ENCODE measurements around the gene SMIM43. TPM values are rescaled to one million over a fixed set of nuclear protein-coding genes. Genes with fewer than 3 reads are reported as not detected.

The SMIM43 gene
- polyA plus RNA-seq, 1 of the 3 experiments (the other 2 are of a cell fraction): 37.2 TPM

DNA sequence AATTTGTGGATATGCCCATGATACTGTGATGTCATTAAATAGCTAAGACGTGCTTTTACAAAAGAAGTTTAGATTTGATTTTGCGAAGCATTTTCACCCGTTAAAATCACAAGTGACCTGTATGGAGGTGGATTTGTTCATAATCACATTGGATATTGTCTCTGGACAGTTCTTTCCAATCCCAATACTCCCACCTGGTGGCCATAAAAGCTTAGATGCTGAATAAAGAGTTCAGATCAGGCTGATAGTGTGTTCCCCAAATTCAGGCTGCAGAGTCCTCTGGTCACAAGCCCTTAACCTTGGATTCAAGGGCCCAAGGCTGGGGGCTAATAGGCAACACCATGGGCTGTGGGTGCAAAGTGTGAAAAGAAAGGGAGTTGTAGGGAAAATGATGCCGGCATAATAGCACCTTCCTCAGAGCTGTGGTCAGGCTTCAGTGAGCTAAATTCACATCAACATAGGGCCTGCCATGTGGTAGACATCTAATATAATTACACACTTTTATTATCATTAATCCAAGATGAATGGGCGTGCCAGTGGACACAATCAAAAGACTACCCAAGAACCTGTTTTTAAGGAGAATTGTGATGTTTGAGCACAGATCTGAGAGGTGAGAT, 28.1 kb downstream of the SMIM43 start:
- CTCF ChIA-PET: interaction anchor here (0.6 to 2.2 kb wide), 22 partner anchors 9 to 544 kb away, joined by 3 to 22 read pairs (median 4); no protein-coding TSS in a partner anchor
- H3K79me2 ChIP-seq (ENCODE audit: insufficient read depth): no peaks in the 10 kb centered on the region
- no peaks in the 10 kb centered on the region for H3K36me3 ChIP-seq (replicated peaks in 1 of 2; ENCODE audit: control insufficient read depth in 1 of 2, insufficient read depth in 2 of 2, low read length in 1 of 2)
- DNase-seq: peak; percentile 45
- H3K9ac ChIP-seq: no peak overlapping the region
- H3K9me2 ChIP-seq: no peaks in the 10 kb centered on the region
- no peaks in the 10 kb centered on the region for H3F3A ChIP-seq (replicated peaks; ENCODE audit: insufficient read depth)
- H3K4me3 ChIP-seq (ENCODE audit: low read depth in 2 of 2, low read length in 1 of 2): no peak overlapping the region
- H3K9me3 ChIP-seq: no peaks in the 10 kb centered on the region
- H4K20me1 ChIP-seq (ENCODE audit: insufficient read depth): no peaks in the 10 kb centered on the region
- POLR2A ChIA-PET: no interaction called here
- H3K4me1 ChIP-seq (ENCODE audit: control insufficient read depth in 1 of 2, insufficient read depth in 2 of 2, low read depth in 1 of 2, low read length in 1 of 2): peaks cover 0 to 2% of the 10 kb centered on the region in 2 experiments; a peak in 2 of 4 replicates
- 0 out of 2 replicates have a peak overlapping the region, but pooled peaks have one; percentile 32 for H2AFZ ChIP-seq (ENCODE audit: low read depth)
- TF ChIP-seq, protein P1, sequence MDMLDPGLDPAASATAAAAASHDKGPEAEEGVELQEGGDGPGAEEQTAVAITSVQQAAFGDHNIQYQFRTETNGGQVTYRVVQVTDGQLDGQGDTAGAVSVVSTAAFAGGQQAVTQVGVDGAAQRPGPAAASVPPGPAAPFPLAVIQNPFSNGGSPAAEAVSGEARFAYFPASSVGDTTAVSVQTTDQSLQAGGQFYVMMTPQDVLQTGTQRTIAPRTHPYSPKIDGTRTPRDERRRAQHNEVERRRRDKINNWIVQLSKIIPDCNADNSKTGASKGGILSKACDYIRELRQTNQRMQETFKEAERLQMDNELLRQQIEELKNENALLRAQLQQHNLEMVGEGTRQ (IDR thresholded peaks at IDR 0.05; ENCODE audit: borderline replicate concordance, low read depth, low read length): no peak
- TF ChIP-seq RAD21 (IDR thresholded peaks at IDR 0.05; ENCODE audit: low read length) (peak; percentile 76), SMC3 (IDR thresholded peaks at IDR 0.05; ENCODE audit: low read depth, low read length) (peak; percentile 60), FOXM1 (IDR thresholded peaks at IDR 0.05; ENCODE audit: low read depth) (no peak), FOXJ3 (CRISPR knock-in tag; IDR thresholded peaks at IDR 0.05) (no peak), RCOR1 (IDR thresholded peaks at IDR 0.05; ENCODE audit: low read length) (no peak)
- TF ChIP-seq, protein P2, sequence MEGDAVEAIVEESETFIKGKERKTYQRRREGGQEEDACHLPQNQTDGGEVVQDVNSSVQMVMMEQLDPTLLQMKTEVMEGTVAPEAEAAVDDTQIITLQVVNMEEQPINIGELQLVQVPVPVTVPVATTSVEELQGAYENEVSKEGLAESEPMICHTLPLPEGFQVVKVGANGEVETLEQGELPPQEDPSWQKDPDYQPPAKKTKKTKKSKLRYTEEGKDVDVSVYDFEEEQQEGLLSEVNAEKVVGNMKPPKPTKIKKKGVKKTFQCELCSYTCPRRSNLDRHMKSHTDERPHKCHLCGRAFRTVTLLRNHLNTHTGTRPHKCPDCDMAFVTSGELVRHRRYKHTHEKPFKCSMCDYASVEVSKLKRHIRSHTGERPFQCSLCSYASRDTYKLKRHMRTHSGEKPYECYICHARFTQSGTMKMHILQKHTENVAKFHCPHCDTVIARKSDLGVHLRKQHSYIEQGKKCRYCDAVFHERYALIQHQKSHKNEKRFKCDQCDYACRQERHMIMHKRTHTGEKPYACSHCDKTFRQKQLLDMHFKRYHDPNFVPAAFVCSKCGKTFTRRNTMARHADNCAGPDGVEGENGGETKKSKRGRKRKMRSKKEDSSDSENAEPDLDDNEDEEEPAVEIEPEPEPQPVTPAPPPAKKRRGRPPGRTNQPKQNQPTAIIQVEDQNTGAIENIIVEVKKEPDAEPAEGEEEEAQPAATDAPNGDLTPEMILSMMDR (IDR thresholded peaks at IDR 0.05): peak; percentile 77
- TF ChIP-seq, protein P3, sequence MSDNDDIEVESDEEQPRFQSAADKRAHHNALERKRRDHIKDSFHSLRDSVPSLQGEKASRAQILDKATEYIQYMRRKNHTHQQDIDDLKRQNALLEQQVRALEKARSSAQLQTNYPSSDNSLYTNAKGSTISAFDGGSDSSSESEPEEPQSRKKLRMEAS (IDR thresholded peaks at IDR 0.05; ENCODE audit: low read depth): no peak
- no peak overlapping the region for H3K4me2 ChIP-seq
- H3K27ac ChIP-seq (ENCODE audit: low read depth in 2 of 2, low read length in 1 of 2): no peak overlapping the region
- H3K27me3 ChIP-seq (ENCODE audit: insufficient read depth): no peaks in the 10 kb centered on the region
- WGBS (ENCODE audit: low lambda C conversion rate): 9% methylated on average over 5 of the region's 5 CpGs

DNA sequence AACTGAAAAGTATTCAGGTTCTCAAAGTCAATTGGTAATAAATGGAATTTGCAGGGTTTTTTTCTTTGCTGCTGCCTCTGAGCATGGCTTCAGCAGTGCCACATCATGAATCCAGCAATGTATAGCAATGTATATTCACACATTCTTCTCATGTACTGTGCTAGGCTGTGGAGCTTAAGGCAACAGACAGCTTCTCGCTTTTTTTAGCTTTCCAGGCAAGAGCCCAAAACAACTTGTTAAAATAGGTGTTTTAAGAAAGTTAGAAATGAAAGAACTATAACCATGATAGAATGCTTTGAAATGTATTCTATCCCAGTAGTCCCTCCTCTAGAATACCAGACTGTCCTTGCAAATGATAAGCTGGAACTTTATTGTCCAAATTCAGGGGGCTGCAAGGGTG, 30.4 kb downstream of the SMIM43 start:
- 70% methylated on average over 1 of the region's 1 CpG for WGBS (ENCODE audit: low lambda C conversion rate)
- POLR2A ChIA-PET: no interaction called here

More for the DNA sequence above, 30.4 kb downstream of the SMIM43 start:
- 0 out of 2 replicates have a peak overlapping the region, but pooled peaks have one; percentile 43 for H2AFZ ChIP-seq (ENCODE audit: low read depth)
- H3K9me3 ChIP-seq: no peaks in the 10 kb centered on the region
- H3K27ac ChIP-seq (ENCODE audit: low read depth in 2 of 2, low read length in 1 of 2): no peak overlapping the region
- CTCF ChIA-PET: interaction anchor here (0.6 to 3.3 kb wide), 6 partner anchors 8 to 1664 kb away, joined by 3 to 11 read pairs (median 3); no protein-coding TSS in a partner anchor
- H3K9me2 ChIP-seq: no peaks in the 10 kb centered on the region
- H3K9ac ChIP-seq: no peak overlapping the region
- no peak overlapping the region for H3K4me3 ChIP-seq (ENCODE audit: low read depth in 2 of 2, low read length in 1 of 2)
- H3K4me2 ChIP-seq: no peak overlapping the region
- H4K20me1 ChIP-seq (ENCODE audit: insufficient read depth): no peaks in the 10 kb centered on the region
- H3K79me2 ChIP-seq (ENCODE audit: insufficient read depth): no peaks in the 10 kb centered on the region
- H3K4me1 ChIP-seq (ENCODE audit: control insufficient read depth in 1 of 2, insufficient read depth in 2 of 2, low read depth in 1 of 2, low read length in 1 of 2): peaks cover 0 to 2% of the 10 kb centered on the region in 2 experiments; a peak in 2 of 4 replicates
- no peaks in the 10 kb centered on the region for H3K27me3 ChIP-seq (ENCODE audit: insufficient read depth)
- TF ChIP-seq SMC3 (IDR thresholded peaks at IDR 0.05; ENCODE audit: low read depth, low read length): no peak
- TF ChIP-seq EP300 (IDR thresholded peaks at IDR 0.05; ENCODE audit: borderline replicate concordance in 1 of 2, low read depth in 1 of 2, low read length in 1 of 2): no peak
- TF ChIP-seq YY1 (IDR thresholded peaks at IDR 0.05; ENCODE audit: low read depth): no peak
- no peak for TF ChIP-seq FOXJ3 (CRISPR knock-in tag; IDR thresholded peaks at IDR 0.05)
- TF ChIP-seq RCOR1 (IDR thresholded peaks at IDR 0.05; ENCODE audit: low read length): no peak
- TF ChIP-seq FOXM1 (IDR thresholded peaks at IDR 0.05; ENCODE audit: low read depth): no peak
- TF ChIP-seq NRF1 (IDR thresholded peaks at IDR 0.05; ENCODE audit: low read depth, low read length): no peak
- TF ChIP-seq NFIC (IDR thresholded peaks at IDR 0.05; ENCODE audit: borderline replicate concordance): no peak
- no peak for TF ChIP-seq EZH2phosphoT487 (IDR thresholded peaks at IDR 0.05; ENCODE audit: borderline replicate concordance, low read depth)
- TF ChIP-seq, protein P3 (IDR thresholded peaks at IDR 0.05; ENCODE audit: low read depth): no peak
- TF ChIP-seq, protein P4, sequence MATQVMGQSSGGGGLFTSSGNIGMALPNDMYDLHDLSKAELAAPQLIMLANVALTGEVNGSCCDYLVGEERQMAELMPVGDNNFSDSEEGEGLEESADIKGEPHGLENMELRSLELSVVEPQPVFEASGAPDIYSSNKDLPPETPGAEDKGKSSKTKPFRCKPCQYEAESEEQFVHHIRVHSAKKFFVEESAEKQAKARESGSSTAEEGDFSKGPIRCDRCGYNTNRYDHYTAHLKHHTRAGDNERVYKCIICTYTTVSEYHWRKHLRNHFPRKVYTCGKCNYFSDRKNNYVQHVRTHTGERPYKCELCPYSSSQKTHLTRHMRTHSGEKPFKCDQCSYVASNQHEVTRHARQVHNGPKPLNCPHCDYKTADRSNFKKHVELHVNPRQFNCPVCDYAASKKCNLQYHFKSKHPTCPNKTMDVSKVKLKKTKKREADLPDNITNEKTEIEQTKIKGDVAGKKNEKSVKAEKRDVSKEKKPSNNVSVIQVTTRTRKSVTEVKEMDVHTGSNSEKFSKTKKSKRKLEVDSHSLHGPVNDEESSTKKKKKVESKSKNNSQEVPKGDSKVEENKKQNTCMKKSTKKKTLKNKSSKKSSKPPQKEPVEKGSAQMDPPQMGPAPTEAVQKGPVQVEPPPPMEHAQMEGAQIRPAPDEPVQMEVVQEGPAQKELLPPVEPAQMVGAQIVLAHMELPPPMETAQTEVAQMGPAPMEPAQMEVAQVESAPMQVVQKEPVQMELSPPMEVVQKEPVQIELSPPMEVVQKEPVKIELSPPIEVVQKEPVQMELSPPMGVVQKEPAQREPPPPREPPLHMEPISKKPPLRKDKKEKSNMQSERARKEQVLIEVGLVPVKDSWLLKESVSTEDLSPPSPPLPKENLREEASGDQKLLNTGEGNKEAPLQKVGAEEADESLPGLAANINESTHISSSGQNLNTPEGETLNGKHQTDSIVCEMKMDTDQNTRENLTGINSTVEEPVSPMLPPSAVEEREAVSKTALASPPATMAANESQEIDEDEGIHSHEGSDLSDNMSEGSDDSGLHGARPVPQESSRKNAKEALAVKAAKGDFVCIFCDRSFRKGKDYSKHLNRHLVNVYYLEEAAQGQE (IDR thresholded peaks at IDR 0.05; ENCODE audit: low read depth, low read length): no peak
- no peak for TF ChIP-seq GATA2 (CRISPR knock-in tag; IDR thresholded peaks at IDR 0.05)
- no peak for TF ChIP-seq TAF1 (IDR thresholded peaks at IDR 0.05; ENCODE audit: borderline replicate concordance, low read depth, low read length)
- TF ChIP-seq TCF12 (IDR thresholded peaks at IDR 0.05): no peak
- no peaks in the 10 kb centered on the region for H3K36me3 ChIP-seq (replicated peaks in 1 of 2; ENCODE audit: control insufficient read depth in 1 of 2, insufficient read depth in 2 of 2, low read length in 1 of 2)
- no peak for DNase-seq
- H3F3A ChIP-seq (replicated peaks; ENCODE audit: insufficient read depth): no peaks in the 10 kb centered on the region

Data from SK-N-SH (cell line).